TTC549 (cell line): ENCODE results near the gene UVSSA.
"Not testable (repeated sequence)": the region's sequence is repeated elsewhere in the genome, so short reads cannot be mapped to it uniquely, and the experiment has no call there.

Experiments
- FAIRE-seq: peaks from 2 replicates; lab custom pipeline; 2012; peaks lifted over from hg19 to GRCh38; lab: Jason Lieb, UNC

UVSSA gene

DNA sequence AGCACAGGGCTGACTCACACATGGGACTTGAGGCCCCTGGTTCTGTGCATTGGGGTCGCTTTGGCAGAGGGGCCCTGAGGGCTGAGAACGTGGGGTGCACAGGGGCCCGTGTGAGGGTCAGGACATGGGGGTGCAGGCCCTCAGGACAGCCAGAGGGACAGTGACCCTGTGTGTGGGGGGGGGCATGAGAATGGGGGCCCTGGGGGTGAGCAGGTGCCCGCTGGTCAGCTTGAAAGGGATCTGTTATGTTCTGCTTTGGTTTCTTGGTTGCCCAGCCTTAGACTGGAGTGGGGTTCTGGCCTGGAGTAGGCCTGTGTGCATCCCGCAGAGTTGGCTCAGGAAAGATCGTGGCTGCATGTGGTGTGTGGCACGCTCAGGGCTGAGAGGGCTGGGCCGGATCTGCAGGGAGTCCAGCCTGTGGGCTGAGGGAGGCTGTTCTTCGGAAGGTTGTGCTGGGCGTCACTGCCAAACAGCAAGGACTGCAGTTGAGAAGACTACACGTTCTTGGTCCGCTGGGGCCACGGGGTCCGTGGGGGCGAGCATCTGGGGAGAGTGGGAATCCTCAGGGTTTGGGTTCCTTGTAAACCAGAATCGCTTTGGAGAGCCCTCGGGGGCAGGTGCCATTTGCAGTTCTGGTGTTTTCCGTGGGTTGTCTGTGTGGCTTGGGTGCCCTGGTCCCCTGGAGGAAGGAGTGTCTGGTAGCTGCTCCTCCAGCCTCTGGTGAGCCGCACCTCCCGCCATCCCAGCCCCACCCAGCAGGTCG, 15.2 kb upstream of the UVSSA start:
- FAIRE-seq = no peak

DNA sequence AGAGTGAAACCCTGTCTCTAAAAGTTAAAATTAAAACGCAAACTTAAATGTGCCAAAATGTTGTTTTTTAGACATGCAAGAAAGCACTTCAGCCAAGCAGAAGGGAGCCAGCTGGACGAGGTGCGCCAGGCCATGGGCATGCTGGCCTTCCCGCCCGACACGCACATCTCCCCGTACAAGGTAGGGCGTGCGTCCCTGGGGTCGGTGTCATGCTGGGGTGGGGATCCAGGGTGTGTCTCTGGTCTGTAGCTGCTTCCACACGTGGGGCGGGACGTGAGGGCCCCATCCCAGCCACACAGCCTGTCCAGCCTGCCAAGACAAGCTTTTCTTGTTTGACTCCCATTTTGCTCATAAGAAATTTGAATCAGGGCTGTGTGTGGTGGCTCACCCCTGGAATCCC, 14.3 kb upstream of the UVSSA start:
- FAIRE-seq = no peak

GRCh38 chr4:1333256-1333655, 13.8 kb upstream of the UVSSA start:
- FAIRE-seq = no peak

- not testable (repeated sequence) for FAIRE-seq
Observed at GRCh38 chr4:1333851-1334578, 13.0 kb upstream of the UVSSA start.

DNA sequence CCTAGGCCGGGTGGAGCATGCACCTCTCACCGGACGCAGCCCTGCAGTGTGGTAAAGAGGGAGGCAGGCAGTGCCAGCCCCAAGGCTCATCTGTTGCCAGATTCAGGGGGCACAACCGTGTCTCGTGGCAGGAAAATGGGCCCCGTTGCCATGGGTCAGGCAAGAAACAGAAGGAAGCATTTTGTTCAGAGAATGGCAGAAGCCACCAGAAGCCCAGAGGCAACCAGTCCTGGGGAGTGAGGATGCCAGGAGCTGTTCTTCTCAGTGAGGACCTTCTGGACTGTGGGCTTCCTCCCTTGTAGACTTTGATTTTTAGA, 12.5 kb upstream of the UVSSA start:
- FAIRE-seq = no peak

- not testable (repeated sequence) for FAIRE-seq
Observed at GRCh38 chr4:1335193-1335883, 11.7 kb upstream of the UVSSA start.

DNA sequence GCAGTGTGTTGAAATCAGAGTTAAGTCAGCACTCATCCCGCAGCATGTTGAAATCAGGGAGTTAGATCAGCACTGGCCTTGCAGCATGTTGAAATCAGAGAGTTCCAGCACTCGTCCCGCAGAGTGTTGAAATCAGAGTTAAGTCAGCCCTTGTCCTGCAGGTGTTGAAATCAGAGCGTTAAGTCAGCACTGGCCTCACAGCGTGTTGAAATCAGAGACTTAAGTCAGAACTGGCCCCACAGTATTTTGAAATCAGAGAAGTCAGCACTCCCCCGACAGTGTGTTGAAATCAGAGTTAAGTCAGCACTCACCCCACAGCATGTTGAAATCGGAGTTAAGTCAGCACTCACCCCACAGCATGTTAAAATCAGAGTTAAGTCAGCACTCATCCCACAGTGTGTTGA, 10.9 kb upstream of the UVSSA start:
- FAIRE-seq = no peak

- no peak for FAIRE-seq
Observed at GRCh38 chr4:1337376-1337831, 9.6 kb upstream of the UVSSA start.

DNA sequence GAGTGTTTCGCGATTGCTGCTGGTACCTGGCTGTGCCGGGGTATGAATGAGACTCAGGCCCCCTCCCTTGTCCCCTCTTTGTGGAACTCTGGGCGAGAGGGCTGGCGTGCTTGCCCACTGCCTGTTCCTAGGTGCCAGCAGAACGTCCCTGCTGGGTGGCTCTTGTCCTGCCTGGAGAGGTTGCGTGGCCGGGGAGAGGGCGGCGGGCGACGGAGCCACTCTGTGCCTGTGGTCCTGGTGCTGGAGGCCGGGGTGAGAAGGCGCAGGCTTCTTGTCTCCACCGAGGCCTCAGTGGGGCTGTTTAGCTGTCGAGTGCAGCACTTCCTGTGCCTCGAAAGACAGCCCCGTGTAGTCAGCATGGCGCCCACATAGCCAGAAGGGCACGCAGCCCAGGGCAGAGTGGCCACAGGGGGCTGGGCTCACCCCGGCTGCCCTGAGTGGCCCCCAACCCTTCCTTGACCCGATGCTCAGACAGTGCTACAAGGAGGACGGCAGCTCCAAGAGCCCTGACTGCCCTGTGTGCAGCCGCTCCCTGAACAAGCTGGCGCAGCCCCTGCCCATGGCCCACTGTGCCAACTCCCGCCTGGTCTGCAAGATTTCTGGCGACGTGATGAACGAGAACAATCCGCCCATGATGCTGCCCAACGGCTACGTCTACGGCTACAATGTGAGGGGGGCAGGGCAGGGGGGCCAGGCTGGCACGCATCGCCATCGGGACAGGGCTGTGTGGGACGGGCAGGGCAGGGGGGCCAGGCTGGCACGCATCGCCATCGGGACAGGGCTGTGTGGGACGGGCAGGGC, 8.9 kb upstream of the UVSSA start:
- FAIRE-seq = no peak

DNA sequence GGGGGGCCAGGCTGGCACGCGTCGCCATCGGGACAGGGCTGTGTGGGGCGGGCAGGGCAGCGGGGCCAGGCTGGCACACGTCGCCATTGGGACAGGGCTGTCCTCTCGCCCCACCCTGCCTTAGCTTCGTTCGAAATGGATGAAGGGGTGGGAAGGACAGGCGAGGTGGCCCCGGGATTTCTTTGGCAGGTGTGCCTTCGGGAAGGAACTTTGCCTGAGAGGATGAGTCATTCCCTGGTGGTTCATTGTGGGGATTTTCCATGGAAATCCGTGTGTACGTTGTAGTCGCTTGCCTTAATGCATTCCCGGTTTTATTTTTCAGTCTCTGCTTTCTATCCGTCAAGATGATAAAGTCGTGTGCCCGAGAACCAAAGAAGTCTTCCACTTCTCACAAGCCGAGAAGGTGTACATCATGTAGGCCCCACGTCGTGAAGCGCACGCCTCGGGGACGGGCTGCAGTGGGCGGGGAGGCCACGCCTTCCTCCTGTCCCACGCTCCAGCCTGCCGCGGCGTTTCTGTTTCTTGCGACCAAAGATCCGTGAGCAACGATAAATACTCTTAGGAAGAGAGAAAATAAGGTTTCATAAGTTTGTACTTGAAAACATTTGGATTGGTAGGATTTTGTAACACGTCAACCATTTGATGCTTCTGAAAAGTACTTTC, 8.1 kb upstream of the UVSSA start:
- FAIRE-seq = no peak

- no peak for FAIRE-seq
Observed at GRCh38 chr4:1339489-1339888, 7.5 kb upstream of the UVSSA start.

- FAIRE-seq = no peak
Observed at GRCh38 chr4:1340181-1340747, 6.7 kb upstream of the UVSSA start.

DNA sequence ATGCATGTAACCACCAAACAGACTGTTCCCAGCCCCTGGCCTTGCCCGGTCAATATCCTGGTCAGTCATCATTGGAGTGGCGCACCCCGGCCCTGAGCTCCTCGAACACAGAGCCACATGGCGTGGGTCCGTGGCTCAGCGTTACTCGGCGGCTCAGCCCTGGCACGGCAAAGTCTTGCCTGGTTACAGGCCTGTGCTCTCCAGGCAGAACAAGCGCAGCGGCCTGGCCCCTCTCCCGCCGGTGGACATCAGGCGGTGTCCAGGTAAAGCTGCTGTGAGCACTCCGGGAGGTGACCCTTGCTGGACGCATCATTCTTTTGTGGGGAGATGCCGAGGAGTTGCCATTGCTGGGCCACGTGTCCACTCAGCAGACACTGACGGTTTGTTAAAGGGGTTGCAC, 6.1 kb upstream of the UVSSA start:
- FAIRE-seq = no peak

DNA sequence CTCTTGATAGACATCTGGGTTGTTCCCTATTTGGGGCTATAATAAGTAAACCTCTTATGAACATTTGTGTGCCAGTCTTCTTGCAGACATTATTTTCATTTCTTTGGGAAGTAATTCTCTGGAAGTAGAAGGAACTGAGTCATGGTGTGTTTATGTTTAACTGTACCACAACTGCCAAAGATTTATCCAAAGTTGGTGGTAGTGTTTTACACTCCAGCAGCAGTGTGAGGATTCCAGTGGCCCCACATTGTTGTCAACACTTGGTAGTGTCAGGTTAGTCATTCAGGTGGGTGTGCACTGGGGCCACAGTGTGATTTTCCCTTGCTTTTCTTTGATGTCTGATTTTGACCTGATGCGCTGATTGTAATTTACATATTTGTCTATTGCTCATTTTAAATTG, 5.0 kb upstream of the UVSSA start:
- FAIRE-seq = no peak

DNA sequence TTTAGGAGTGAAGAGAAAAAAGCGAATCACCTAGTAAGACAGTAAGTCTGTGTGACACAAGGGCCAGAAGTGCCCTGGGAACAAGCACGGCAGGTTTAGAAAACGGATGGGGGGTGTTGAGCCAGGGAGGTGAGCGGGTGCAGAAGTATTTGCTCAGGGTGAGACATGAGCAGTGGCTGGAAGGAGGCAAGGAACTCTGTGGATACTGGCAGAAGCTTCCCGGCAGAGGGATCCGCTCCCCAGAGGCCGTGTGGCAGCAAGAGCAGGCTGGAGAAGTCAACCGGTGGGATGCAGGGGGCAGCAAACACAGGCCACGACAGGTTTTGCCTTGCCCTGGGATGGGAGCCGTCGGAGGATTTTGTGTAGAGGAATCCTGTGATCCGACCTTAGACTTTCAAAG, 2.3 kb upstream of the UVSSA start:
- FAIRE-seq = no peak

GRCh38 chr4:1345903-1346780, 866 bp upstream of the UVSSA start:
- no peak for FAIRE-seq

DNA sequence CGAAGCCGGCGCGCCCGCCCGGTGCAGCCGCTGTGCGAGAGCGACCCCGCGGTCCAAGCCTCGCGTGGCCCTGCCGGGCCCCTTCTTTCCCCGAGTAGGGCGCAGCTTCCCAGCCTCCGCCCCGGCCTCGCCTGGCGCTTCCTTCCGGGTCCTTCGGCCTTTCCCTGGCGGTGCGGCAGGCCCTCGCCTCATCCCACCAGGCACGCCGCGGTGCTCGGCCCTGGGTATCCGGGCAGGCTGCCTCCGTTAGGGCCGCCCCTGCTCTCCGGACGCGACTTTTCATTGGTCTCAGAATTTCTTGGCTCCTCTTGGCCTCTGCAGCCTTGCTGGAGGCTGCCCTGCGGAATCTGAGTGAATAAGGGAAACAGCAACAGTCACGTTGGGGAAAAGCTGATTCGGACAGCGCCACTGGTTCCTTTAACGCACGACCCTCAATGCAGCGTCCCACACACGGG, 429 bp downstream of the UVSSA start:
- no peak for FAIRE-seq

DNA sequence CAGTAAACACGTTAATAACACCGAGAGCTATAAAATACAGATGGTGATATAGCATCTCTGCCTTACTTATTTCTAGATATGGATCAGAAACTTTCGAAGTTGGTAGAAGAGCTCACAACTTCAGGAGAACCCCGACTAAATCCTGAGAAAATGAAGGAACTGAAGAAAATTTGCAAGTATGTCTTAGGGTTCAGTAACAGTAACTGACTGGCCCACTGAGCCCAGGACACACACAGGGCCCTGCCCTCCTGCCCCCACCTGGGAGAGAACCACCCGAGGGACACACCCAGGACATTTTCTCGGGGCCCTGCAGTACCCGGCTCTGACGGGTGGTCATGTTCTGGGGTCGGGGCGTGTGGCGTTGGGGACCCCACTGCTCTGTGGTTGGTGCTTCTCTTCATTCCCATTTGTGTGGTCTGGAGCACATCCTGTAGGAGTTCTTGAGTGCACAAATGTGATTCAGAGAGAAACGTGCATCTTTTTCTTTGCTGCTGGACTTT, 1.1 kb downstream of the UVSSA start:
- FAIRE-seq = no peak

DNA sequence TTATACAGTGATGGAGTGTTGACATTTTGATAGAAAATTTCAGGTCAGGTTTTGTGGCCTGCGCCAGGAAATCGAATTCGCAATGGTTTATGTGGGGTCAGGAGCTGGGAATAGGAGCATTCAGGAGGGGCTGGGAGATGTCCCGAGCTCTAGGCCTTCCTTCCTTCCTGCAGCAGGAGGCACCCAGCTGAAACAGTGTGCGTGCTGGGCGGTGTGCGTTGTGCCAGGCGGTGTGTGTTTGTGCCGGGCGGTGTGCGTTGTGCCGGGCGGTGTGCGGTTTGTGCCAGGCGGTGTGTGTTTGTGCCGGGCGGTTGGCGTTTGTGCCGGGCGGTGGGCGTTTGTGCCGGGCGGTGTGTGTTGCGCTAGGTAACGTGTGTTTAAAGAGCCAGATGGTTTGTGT, 1.7 kb downstream of the UVSSA start:
- FAIRE-seq = no peak
